Stomach (tissue), 9 donors: ENCODE measurements around the gene NPNT. TPM values are rescaled to one million over a fixed set of nuclear protein-coding genes. Genes with fewer than 3 reads are reported as not detected.

Experiments
- DNase-seq, 2 donors: peaks; one replicate each; pipeline versions ENCODE4 v3.0.0 to v3.0.0-alpha.2; 2013 to 2019
- H3K27ac ChIP-seq, 5 donors: fragments of 200-600 bp in 4 of 5; sonication (generic) in 4 of 5; one replicate each; pipeline ENCODE4 v1.5.1; 2013 to 2019; ENCODE audit warnings: mild to moderate bottlenecking in 1 of 5, moderate library complexity in 1 of 5
- H3K27me3 ChIP-seq, 3 donors: fragments of 200-600 bp; sonication (generic); one replicate each; pipeline ENCODE4 v1.5.1; 2017 to 2019; ENCODE audit warnings: mixed run types in 1 of 3
- H3K36me3 ChIP-seq, 4 donors: fragments of 200-600 bp; sonication (generic); 1 replicate in 3 of 4; 2 replicates in 1 of 4; pipeline ENCODE4 v1.5.1; 2016 to 2019
- H3K4me1 ChIP-seq, 4 donors: fragments of 200-600 bp; sonication (generic); one replicate each; pipeline ENCODE4 v1.5.1; 2016 to 2019
- H3K4me3 ChIP-seq, 4 donors: fragments of 200-600 bp; sonication (generic) in 3 of 4; one replicate each; pipeline ENCODE4 v1.5.1; 2016 to 2019; ENCODE audit warnings: mild to moderate bottlenecking in 1 of 4
- H3K9me3 ChIP-seq, 4 donors: fragments of 200-600 bp; sonication (generic); one replicate each; pipeline ENCODE4 v1.5.1; 2016 to 2019
- EP300 ChIP-seq: sonication (generic); formaldehyde crosslinking; IDR thresholded peaks from one replicate; pipeline ENCODE4 v1.6.1; 2017; ENCODE audit warnings: antibody characterized with exemption
- POLR2A ChIP-seq, 4 donors: fragments of 450-650 bp; IDR thresholded peaks; one replicate each; pipeline ENCODE4 v1.6.1; 2016; ENCODE audit warnings: antibody characterized with exemption in 4 of 4, control low read depth in 2 of 4, mild to moderate bottlenecking in 1 of 4, moderate library complexity in 1 of 4
- POLR2AphosphoS5 ChIP-seq, 3 donors: sonication (generic); formaldehyde crosslinking; IDR thresholded peaks; one replicate each; pipeline ENCODE4 v1.6.1; 2016; ENCODE audit warnings: antibody characterized with exemption in 3 of 3
- WGBS, 5 donors: extraction: QIAGEN DNeasy Blood & Tissue Kit in 3 of 5; methylation state at CpG; one replicate each; pipeline versions ENCODE4 v1.1.5 to v1.1.7; 2013 to 2018; 5-methylcytosine and 5-hydroxymethylcytosine counted together
- intact Hi-C: fragments of 100-400 bp; cut with DNase I; formaldehyde crosslinking; loops from one replicate; pipeline ENCODE4 v1.15.1; 2023; ENCODE audit warnings: low total_unique reads
- polyA plus RNA-seq, 3 donors: library from polyadenylated mRNA; stranded (reverse); fragments of 200-250 nt; gene quantifications; one replicate each; pipeline ENCODE4 v1.2.3, GENCODE V29; 2013
- total RNA-seq, 5 donors: library from RNA; depleted of rRNA; stranded (reverse); fragments of >200 nt; gene quantifications; one replicate each; pipeline versions ENCODE4 v1.1.0 to v1.2.3, GENCODE V29; 2014 to 2016
- TF ChIP-seq, protein P1 (sequence below), 7 experiments: fragments of 450-650 bp in 4 of 7; fragments of 200-600 bp in 3 of 7; sonication (generic) in 3 of 7; IDR thresholded peaks; one replicate each; pipeline ENCODE4 v1.5.1; 2016 to 2019; ENCODE audit warnings: antibody characterized with exemption in 7 of 7, control low read depth in 2 of 7, mild to moderate bottlenecking in 1 of 7
- donor health status: healthy with polysubstance abuse.
- donor health status: Bipolar disorder and iron deficiency.
- donor health status: healthy.

NPNT gene
- total and polyA plus RNA-seq, 8 donors = 3.7 to 32.9 (median 12.1) TPM; not detected in 1

DNA sequence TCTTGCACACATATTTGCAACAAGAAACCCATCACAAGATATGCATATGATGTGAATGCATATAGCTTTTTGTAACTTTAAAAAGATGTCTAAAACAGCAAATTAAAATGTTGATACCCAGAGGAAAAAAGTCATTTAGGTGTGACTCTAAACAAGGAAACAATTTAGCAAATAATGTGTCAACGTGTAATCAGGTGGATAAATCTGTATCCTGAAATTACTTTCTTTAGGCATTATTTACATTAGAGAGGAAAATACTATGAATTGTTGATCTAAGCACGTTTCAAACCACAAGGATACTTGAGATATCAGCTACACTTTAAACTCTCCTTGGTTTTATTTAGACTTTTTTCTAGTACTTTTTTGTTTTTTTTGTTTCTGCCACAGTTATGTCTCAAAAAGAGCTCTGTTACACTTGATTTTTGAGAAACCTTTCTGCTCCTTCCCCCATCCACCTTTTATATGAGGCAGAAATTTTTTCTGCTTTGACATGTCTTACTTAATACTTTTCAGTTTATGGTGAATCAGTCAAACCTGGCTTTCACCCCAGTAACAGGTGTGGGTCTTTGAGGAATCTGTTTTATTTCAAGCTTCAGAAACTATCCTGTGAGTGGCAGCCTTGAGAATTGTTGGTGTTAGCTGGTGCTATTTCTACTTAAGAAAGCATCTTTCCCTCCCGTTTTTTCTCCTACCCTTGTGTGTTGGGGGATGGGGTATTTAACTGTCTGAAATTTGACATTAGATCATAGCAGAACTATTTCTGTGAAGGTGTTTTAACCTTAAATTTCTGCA, 1.9 kb downstream of the NPNT start:
- Histone ChIP-seq H3K9me3 (no peaks in the 10 kb centered on the region), H3K27ac (no peak overlapping the region), H3K27me3 (peaks cover 0 to 23% (median 20%) of the 10 kb centered on the region in 3 donors), H3K4me3 (peak overlapping the region in 3 of 4 donors; percentile 60 to 61 (median 61)), H3K4me1 (peaks cover 13 to 37% (median 23%) of the 10 kb centered on the region in 4 donors), H3K36me3 (no peaks in the 10 kb centered on the region)
- DNase-seq = no peak
- intact Hi-C loops = no loop called here
- 13 to 26% (median 23%) methylated on average over 3 of the region's 3 CpGs for WGBS, 5 donors
- no peak for TF ChIP-seq POLR2AphosphoS5 (IDR thresholded peaks at IDR 0.05)
- TF ChIP-seq, protein P1, sequence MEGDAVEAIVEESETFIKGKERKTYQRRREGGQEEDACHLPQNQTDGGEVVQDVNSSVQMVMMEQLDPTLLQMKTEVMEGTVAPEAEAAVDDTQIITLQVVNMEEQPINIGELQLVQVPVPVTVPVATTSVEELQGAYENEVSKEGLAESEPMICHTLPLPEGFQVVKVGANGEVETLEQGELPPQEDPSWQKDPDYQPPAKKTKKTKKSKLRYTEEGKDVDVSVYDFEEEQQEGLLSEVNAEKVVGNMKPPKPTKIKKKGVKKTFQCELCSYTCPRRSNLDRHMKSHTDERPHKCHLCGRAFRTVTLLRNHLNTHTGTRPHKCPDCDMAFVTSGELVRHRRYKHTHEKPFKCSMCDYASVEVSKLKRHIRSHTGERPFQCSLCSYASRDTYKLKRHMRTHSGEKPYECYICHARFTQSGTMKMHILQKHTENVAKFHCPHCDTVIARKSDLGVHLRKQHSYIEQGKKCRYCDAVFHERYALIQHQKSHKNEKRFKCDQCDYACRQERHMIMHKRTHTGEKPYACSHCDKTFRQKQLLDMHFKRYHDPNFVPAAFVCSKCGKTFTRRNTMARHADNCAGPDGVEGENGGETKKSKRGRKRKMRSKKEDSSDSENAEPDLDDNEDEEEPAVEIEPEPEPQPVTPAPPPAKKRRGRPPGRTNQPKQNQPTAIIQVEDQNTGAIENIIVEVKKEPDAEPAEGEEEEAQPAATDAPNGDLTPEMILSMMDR (IDR thresholded peaks at IDR 0.05) = no peak
- no peak for TF ChIP-seq POLR2A (IDR thresholded peaks at IDR 0.05)
- TF ChIP-seq EP300 = no peak

DNA sequence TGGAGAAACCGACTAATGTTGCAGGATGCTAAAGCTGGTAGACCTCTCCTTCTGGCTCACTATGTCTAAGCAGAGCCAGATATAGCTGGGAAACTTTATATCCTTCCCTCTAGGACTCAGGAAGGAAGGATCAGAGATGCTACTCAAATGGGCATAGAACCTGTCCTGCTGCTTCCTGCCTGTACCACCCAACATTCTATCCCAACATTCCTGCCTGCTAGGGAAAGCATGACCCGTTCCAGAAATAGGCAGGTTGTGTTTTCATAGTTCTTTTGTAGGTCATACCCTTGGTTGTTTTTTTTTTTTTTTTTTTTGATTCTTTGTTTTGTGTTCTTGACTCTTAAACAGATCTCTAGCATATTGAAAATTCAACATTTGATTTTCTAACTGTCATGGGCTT, 5.3 kb downstream of the NPNT start:
- intact Hi-C loops = no loop called here
- 50 to 57% (median 55%) methylated on average over 2 of the region's 2 CpGs for WGBS, 5 donors
- Histone ChIP-seq H3K27me3 (peaks cover 0 to 12% (median 10%) of the 10 kb centered on the region in 3 donors), H3K27ac (no peak overlapping the region), H3K4me1 (peaks cover 6 to 26% (median 12%) of the 10 kb centered on the region in 4 donors), H3K36me3 (no peaks in the 10 kb centered on the region), H3K4me3 (no peak overlapping the region), H3K9me3 (no peaks in the 10 kb centered on the region)
- no peak for DNase-seq
- no peak for TF ChIP-seq POLR2AphosphoS5 (IDR thresholded peaks at IDR 0.05)
- no peak for TF ChIP-seq POLR2A (IDR thresholded peaks at IDR 0.05)
- TF ChIP-seq, protein P1 (IDR thresholded peaks at IDR 0.05) = no peak
- no peak for TF ChIP-seq EP300

- H3K27ac ChIP-seq = no peak overlapping the region
- peaks cover 0 to 4% (median 2%) of the 10 kb centered on the region in 4 donors for H3K4me1 ChIP-seq
- no peak for DNase-seq
- H3K4me3 ChIP-seq = no peak overlapping the region
- no peaks in the 10 kb centered on the region for H3K36me3 ChIP-seq
- H3K27me3 ChIP-seq = no peaks in the 10 kb centered on the region
- intact Hi-C loops = no loop called here
- TF ChIP-seq POLR2AphosphoS5 (IDR thresholded peaks at IDR 0.05) = no peak
- TF ChIP-seq EP300 = no peak
- no peak for TF ChIP-seq POLR2A (IDR thresholded peaks at IDR 0.05)
- TF ChIP-seq, protein P1 (IDR thresholded peaks at IDR 0.05) = no peak
- 64 to 73% (median 70%) methylated on average over 2 of the region's 2 CpGs for WGBS, 5 donors
- H3K9me3 ChIP-seq = no peaks in the 10 kb centered on the region
Observed at GRCh38 chr4:105902550-105903262, 7.4 kb downstream of the NPNT start.

DNA sequence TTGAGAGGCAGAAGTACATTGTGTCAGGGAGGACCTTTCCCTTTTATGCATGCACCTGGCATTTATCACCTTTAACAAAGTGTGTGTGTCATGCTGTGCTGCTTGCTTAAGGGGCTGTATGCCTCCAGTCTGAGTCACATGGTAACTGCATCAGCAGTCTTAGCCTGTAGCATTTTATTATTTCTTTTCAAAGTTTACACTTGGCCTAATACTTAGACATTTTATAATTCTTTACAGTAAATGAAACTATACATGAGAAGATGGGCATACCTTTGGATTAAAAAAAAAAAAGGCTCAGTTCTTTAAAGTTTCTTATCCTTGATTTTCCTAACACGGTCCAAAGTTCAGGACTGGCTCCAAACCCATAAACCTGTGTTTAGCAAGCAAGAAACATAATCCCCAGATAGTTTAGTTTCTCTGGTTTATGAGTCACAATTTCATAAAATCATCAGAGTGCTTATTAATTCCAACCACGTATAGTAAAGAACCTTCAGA, 14.6 kb downstream of the NPNT start:
- Histone ChIP-seq H3K4me3 (no peak overlapping the region), H3K27ac (no peak overlapping the region), H3K9me3 (no peaks in the 10 kb centered on the region), H3K4me1 (no peaks in the 10 kb centered on the region), H3K36me3 (no peaks in the 10 kb centered on the region), H3K27me3 (no peaks in the 10 kb centered on the region)
- intact Hi-C loops = no loop called here
- WGBS, 5 donors = 33 to 51% (median 38%) methylated on average over 2 of the region's 2 CpGs
- DNase-seq = peak in 1 of 2 donors; percentile 46
- TF ChIP-seq, protein P1 (IDR thresholded peaks at IDR 0.05) = no peak
- TF ChIP-seq POLR2AphosphoS5 (IDR thresholded peaks at IDR 0.05) (no peak), EP300 (no peak)
